CD8-positive, alpha-beta memory T cell (primary cell): ENCODE results near the gene MTSS2. TPM values are rescaled to one million over a fixed set of nuclear protein-coding genes. Genes with fewer than 3 reads are reported as not detected.

ENCODE experiments used
- CTCF ChIA-PET: fragments of 350-600 bp; sonication (Branson Sonifier 250); formaldehyde crosslinking; loops from one replicate; lab custom pipeline; 2021; ENCODE audit warnings: antibody characterized with exemption; lab: Charles Lee
- POLR2A ChIA-PET: fragments of 350-600 bp; sonication (Branson Sonifier 250); formaldehyde crosslinking; loops from one replicate; lab custom pipeline; 2021; ENCODE audit warnings: antibody characterized with exemption; lab: Charles Lee
- DNase-seq, 5 donors: peaks; one replicate each; pipeline versions ENCODE4 v3.0.0 to v3.0.0-alpha.2; 2020 to 2022; ENCODE audit warnings: mixed read lengths in 1 of 5
- H3K27ac ChIP-seq: one replicate; pipeline ENCODE4 v1.7.0; 2013; ENCODE audit warnings: low read depth, mild to moderate bottlenecking, low read length, moderate library complexity
- H3K27me3 ChIP-seq: 2 replicates; pipeline ENCODE4 v1.7.0; 2013; ENCODE audit warnings: low read length, mild to moderate bottlenecking; ENCODE audit not compliant: insufficient read depth, poor library complexity, severe bottlenecking
- H3K36me3 ChIP-seq: 2 replicates; pipeline ENCODE4 v1.7.0; 2013; ENCODE audit warnings: mild to moderate bottlenecking, low read length, moderate library complexity; ENCODE audit not compliant: insufficient read depth
- H3K4me1 ChIP-seq: 2 replicates; pipeline ENCODE4 v1.7.0; 2013; ENCODE audit warnings: mild to moderate bottlenecking, low read length, moderate library complexity; ENCODE audit not compliant: insufficient read depth
- H3K4me3 ChIP-seq: 2 replicates; pipeline ENCODE4 v1.7.0; 2013; ENCODE audit warnings: mild to moderate bottlenecking, low read length
- H3K9me3 ChIP-seq: 2 replicates; pipeline ENCODE4 v1.7.0; 2013; ENCODE audit warnings: mild to moderate bottlenecking, low read length
- H3K27ac Mint-ChIP-seq, 8 donors: one replicate each; pipeline ENCODE4 v1.8.0; 2020 to 2021; ENCODE audit warnings: mixed read lengths in 8 of 8, mild to moderate bottlenecking in 6 of 8, inconsistent platforms in 3 of 8, moderate library complexity in 3 of 8
- H3K27me3 Mint-ChIP-seq, 2 donors: one replicate each; pipeline ENCODE4 v1.8.0; 2020 to 2021; ENCODE audit warnings: mixed read lengths in 2 of 2, mild to moderate bottlenecking in 1 of 2, moderate library complexity in 1 of 2
- H3K36me3 Mint-ChIP-seq, 3 donors: one replicate each; pipeline ENCODE4 v1.8.0; 2020 to 2021; ENCODE audit warnings: mixed read lengths in 3 of 3, inconsistent platforms in 1 of 3, mild to moderate bottlenecking in 1 of 3
- H3K4me1 Mint-ChIP-seq, 3 donors: one replicate each; pipeline ENCODE4 v1.8.0; 2020 to 2021; ENCODE audit warnings: mixed read lengths in 3 of 3, inconsistent platforms in 1 of 3, mild to moderate bottlenecking in 1 of 3
- H3K4me3 Mint-ChIP-seq, 7 donors: one replicate each; pipeline ENCODE4 v1.8.0; 2020 to 2021; ENCODE audit warnings: mixed read lengths in 7 of 7, mild to moderate bottlenecking in 6 of 7, moderate library complexity in 4 of 7, inconsistent platforms in 2 of 7
- H3K9me3 Mint-ChIP-seq, 5 donors: one replicate each; pipeline ENCODE4 v1.8.0; 2020 to 2022; ENCODE audit warnings: mixed read lengths in 5 of 5, mild to moderate bottlenecking in 3 of 5, moderate library complexity in 2 of 5, inconsistent platforms in 1 of 5
- polyA plus RNA-seq: library from polyadenylated mRNA; unstranded; fragments of 300-500 nt; fragmentation: Illumina TruSeq; gene quantifications from one replicate; pipeline ENCODE4 v1.2.3, GENCODE V29; 2021
- total RNA-seq, 2 experiments: library from RNA; stranded (reverse); gene quantifications; one replicate each; pipeline ENCODE4 v1.2.3, GENCODE V29; 2021

The MTSS2 gene
- total and polyA plus RNA-seq, 3 experiments from 2014 or later = 2.2 to 3.0 TPM; not detected in 1

GRCh38 chr16:70726892-70727361 is 41.1 kb upstream of the MTSS2 start:
- H3K4me1 Mint-ChIP-seq = no peaks in the 10 kb centered on the region
- POLR2A ChIA-PET = interaction anchor here (1.1 kb wide), 1 partner anchor 11 kb away, joined by 3 read pairs; no protein-coding TSS in a partner anchor
- no peak for DNase-seq
- no peak overlapping the region for H3K27ac ChIP-seq
- H3K9me3 Mint-ChIP-seq = no peaks in the 10 kb centered on the region
- H3K27ac Mint-ChIP-seq = no peak overlapping the region
- peaks cover 3 to 77% (median 24%) of the 10 kb centered on the region in 3 donors for H3K36me3 Mint-ChIP-seq
- H3K27me3 ChIP-seq = no peaks in the 10 kb centered on the region
- no peak overlapping the region for H3K4me3 Mint-ChIP-seq
- no peaks in the 10 kb centered on the region for H3K9me3 ChIP-seq
- peaks cover 8% of the 10 kb centered on the region for H3K36me3 ChIP-seq
- H3K27me3 Mint-ChIP-seq = no peaks in the 10 kb centered on the region
- no peaks in the 10 kb centered on the region for H3K4me1 ChIP-seq
- CTCF ChIA-PET = no interaction called here
- H3K4me3 ChIP-seq = no peak overlapping the region

- H3K4me1 ChIP-seq = no peaks in the 10 kb centered on the region
- H3K36me3 ChIP-seq = peaks cover 5% of the 10 kb centered on the region
- Mint-ChIP-seq H3K9me3 (no peaks in the 10 kb centered on the region), H3K4me1 (no peaks in the 10 kb centered on the region), H3K27me3 (no peaks in the 10 kb centered on the region), H3K27ac (peak overlapping the region in 1 of 8 donors; percentile 54), H3K36me3 (peaks cover 3 to 77% (median 21%) of the 10 kb centered on the region in 3 donors), H3K4me3 (no peak overlapping the region)
- CTCF ChIA-PET = interaction anchor here (1.8 kb wide), 1 partner anchor 39 kb away, joined by 4 read pairs; no protein-coding TSS in a partner anchor
- no peaks in the 10 kb centered on the region for H3K9me3 ChIP-seq
- no peak for DNase-seq
- POLR2A ChIA-PET = no interaction called here
- no peak overlapping the region for H3K4me3 ChIP-seq
- no peak overlapping the region for H3K27ac ChIP-seq
- H3K27me3 ChIP-seq = no peaks in the 10 kb centered on the region
Observed at GRCh38 chr16:70725912-70726828, 40.3 kb upstream of the MTSS2 start.

DNA sequence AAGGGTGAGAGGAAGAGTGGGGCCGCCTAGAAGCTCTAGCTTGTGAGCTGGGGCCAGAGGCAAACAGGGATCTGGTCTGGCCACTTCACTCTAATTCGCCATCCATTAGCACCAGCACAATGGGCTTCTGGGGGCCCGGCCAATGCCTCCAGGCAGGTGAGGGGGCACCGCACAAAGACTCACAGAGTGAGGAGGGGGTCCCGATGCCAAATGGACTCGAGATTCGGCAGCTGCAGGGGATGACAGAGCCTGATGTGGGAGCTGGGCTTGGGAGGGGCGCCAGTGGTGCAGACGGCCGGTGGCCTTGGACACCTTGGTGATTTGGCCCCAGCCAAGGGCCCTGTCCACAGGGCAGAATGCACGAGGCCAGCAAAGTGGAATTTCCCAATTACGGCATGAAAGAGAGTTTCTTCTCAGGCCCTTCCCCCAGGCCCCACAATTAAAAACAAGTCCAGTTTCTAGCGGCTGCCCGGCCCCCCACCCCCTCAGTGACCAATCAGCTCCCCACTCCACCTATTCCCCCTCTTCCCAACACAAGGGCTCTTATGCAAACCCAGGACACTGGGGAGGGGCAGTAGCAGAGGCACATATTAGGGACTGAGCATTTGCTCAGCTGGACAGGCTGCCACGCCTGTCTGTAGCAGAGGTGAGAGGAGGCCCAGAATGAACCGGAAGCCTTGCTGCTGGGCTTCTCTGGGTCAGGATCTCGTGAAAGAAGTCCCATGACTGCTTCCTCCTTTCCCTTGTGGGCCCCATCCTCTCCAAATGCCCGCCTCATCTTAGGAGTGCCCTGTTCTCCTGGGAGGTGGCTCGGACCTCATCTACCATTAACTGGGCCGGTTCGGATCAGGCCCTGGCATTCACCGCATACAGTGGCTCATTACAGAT is 39.4 kb upstream of the MTSS2 start:
- no peak overlapping the region for H3K27ac Mint-ChIP-seq
- ChIA-PET CTCF (interaction anchor here (1.8 kb wide), 1 partner anchor 40 kb away, joined by 4 read pairs; no protein-coding TSS in a partner anchor), POLR2A (no interaction called here)

GRCh38 chr16:70724146-70725023 is 38.5 kb upstream of the MTSS2 start:
- Histone ChIP-seq H3K36me3 (no peaks in the 10 kb centered on the region), H3K9me3 (no peaks in the 10 kb centered on the region), H3K4me3 (no peak overlapping the region), H3K27me3 (no peaks in the 10 kb centered on the region), H3K4me1 (no peaks in the 10 kb centered on the region), H3K27ac (no peak overlapping the region)
- Mint-ChIP-seq H3K4me1 (peaks cover 0 to 4% (median 0%) of the 10 kb centered on the region in 3 donors), H3K36me3 (peaks cover 18 to 78% (median 24%) of the 10 kb centered on the region in 3 donors), H3K27ac (no peak overlapping the region), H3K4me3 (no peak overlapping the region), H3K9me3 (no peaks in the 10 kb centered on the region), H3K27me3 (no peaks in the 10 kb centered on the region)
- ChIA-PET CTCF (no interaction called here), POLR2A (no interaction called here)
- DNase-seq = no peak

More for the DNA sequence above, 39.4 kb upstream of the MTSS2 start:
- Mint-ChIP-seq H3K36me3 (peaks cover 10 to 78% (median 26%) of the 10 kb centered on the region in 3 donors), H3K4me1 (peaks cover 0 to 2% (median 0%) of the 10 kb centered on the region in 3 donors), H3K27me3 (no peaks in the 10 kb centered on the region), H3K4me3 (no peak overlapping the region), H3K9me3 (no peaks in the 10 kb centered on the region)
- no peaks in the 10 kb centered on the region for H3K36me3 ChIP-seq
- H3K4me3 ChIP-seq = no peak overlapping the region
- H3K9me3 ChIP-seq = no peaks in the 10 kb centered on the region
- no peaks in the 10 kb centered on the region for H3K4me1 ChIP-seq
- no peak overlapping the region for H3K27ac ChIP-seq
- no peaks in the 10 kb centered on the region for H3K27me3 ChIP-seq
- DNase-seq = no peak

GRCh38 chr16:70723740-70724145 is 37.9 kb upstream of the MTSS2 start:
- peaks cover 0 to 4% (median 0%) of the 10 kb centered on the region in 3 donors for H3K4me1 Mint-ChIP-seq
- Histone ChIP-seq H3K27me3 (no peaks in the 10 kb centered on the region), H3K27ac (no peak overlapping the region), H3K36me3 (no peaks in the 10 kb centered on the region), H3K4me1 (no peaks in the 10 kb centered on the region), H3K9me3 (no peaks in the 10 kb centered on the region), H3K4me3 (no peak overlapping the region)
- ChIA-PET CTCF (no interaction called here), POLR2A (no interaction called here)
- no peaks in the 10 kb centered on the region for H3K9me3 Mint-ChIP-seq
- no peaks in the 10 kb centered on the region for H3K27me3 Mint-ChIP-seq
- peaks cover 22 to 79% (median 22%) of the 10 kb centered on the region in 3 donors for H3K36me3 Mint-ChIP-seq
- no peak overlapping the region for H3K27ac Mint-ChIP-seq
- H3K4me3 Mint-ChIP-seq = no peak overlapping the region
- no peak for DNase-seq

DNA sequence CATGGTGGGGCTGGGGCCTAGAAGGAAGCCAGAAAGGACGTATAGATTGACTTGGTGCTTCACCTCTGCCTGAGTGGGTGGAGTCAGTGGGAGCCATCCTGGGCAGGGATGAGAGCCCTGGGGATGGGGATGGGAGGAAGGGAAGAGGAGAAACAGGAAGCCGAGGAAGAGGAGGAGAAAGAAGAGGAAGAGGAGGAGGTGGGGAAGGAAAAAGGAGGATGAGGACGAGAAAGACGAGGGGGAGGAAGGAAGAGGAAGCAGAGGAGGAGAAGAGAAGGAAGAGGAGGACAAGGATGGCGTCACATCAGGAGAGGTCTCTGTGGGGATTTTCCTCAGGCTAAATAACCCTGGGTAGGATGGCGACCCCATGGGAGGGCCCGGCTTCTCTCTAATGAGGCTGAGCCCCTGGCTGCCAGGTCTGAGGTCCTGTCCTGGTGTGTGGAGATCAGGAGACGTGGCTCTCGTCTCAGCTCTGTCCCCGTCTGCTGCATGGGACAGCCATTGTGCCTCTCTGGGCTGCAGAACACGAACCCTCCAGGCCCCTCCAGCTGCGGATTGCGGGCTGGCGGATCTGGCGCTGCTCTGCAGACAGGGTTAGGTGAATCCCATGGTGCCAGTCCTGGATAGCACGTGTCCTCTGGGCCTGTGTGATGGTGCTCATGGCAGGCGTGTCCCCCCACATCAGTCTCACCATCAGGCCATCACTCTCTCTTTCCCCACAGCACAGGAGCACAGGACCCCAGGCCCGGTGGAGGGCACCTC is 35.5 kb upstream of the MTSS2 start:
- no peak overlapping the region for H3K4me3 Mint-ChIP-seq

More for the DNA sequence above, 35.5 kb upstream of the MTSS2 start:
- no peak overlapping the region for H3K4me3 ChIP-seq
- ChIA-PET CTCF (no interaction called here), POLR2A (interaction anchor here (0.6 kb wide), 1 partner anchor 473 kb away, joined by 3 read pairs; no protein-coding TSS in a partner anchor)
- H3K27ac Mint-ChIP-seq = peak overlapping the region in 1 of 8 donors; percentile 33
- H3K27me3 ChIP-seq = no peaks in the 10 kb centered on the region
- no peaks in the 10 kb centered on the region for H3K27me3 Mint-ChIP-seq
- peaks cover 0 to 4% (median 0%) of the 10 kb centered on the region in 3 donors for H3K4me1 Mint-ChIP-seq
- peaks cover 22 to 67% (median 22%) of the 10 kb centered on the region in 3 donors for H3K36me3 Mint-ChIP-seq
- no peaks in the 10 kb centered on the region for H3K9me3 Mint-ChIP-seq
- no peak overlapping the region for H3K27ac ChIP-seq
- H3K36me3 ChIP-seq = no peaks in the 10 kb centered on the region
- no peak for DNase-seq
- no peaks in the 10 kb centered on the region for H3K4me1 ChIP-seq
- no peaks in the 10 kb centered on the region for H3K9me3 ChIP-seq
